Activated CD4-positive, CD25-positive, alpha-beta regulatory T cell (primary cell): ENCODE results near the gene GLOD5.
"Not testable (repeated sequence)": the region's sequence is repeated elsewhere in the genome, so short reads cannot be mapped to it uniquely, and the experiment has no call there.

Experiments
- DNase-seq, 4 experiments: peaks; one replicate each; lab custom pipeline; 2025; lab: John Stamatoyannopoulos, UW

The GLOD5 gene

GRCh38 chrX:48793935-48794334, 32.4 kb downstream of the GLOD5 start:
- DNase-seq: no peak

- DNase-seq: no peak
Observed at GRCh38 chrX:48794340-48794910, 32.9 kb downstream of the GLOD5 start.

DNA sequence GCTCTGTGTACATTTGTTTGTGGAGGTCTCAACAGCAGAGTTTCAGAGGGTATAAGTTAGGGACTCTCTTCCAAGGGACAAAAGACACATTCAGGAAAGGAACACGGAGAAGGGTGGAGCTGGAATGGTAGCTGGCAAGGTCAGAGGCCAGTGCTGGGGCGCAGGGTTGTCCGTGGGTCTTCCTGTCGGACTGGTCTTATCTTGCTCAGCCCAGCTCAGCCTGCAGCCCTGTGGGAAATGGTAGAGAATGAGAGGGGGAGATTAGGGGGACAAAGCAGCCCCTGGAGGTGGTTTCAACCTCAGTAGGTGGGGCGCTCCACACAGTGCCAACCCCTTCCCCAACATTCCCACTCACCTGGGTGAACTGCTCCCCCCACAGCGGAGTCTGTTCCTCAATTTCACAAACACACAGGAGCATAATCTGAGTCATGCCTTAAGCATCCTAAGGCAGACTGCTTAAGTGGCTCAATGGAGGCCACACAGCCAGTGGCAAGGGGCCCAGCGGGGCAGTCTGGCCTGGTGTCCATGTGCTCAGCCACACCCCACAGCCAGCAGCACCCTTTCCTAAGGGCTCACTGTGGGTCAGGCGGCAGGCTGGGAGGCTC, 33.5 kb downstream of the GLOD5 start:
- no peak for DNase-seq

DNA sequence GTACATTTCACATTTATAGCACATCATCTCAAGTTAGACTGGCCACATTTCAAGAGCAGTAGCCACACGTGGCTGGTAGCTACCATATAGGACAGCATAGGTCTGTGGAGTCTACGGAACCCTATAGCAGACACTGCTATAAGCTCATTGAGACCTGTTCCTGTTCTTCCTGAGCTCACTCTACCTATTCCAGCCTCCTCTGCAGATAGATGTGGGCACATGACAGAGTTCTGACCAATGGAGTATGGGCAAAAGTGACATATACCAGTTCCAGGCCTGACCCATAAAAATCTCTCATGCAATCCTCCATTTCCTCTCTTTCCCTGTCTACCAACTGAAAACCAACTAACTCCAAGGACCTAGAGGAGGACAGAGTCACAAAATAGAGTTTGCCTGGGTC, 36.8 kb downstream of the GLOD5 start:
- no peak for DNase-seq

- DNase-seq: no peak
Observed at GRCh38 chrX:48800574-48801279, 39.2 kb downstream of the GLOD5 start.

- peak; percentile 89 to 96 (median 94) for DNase-seq
Observed at GRCh38 chrX:48801280-48802088, 39.9 kb downstream of the GLOD5 start, which contains the start of gene HDAC6. Gene HDAC6, plus strand, starts transcription at chrX:48802067. Its CDS starts 626 bp downstream, at chrX:48802693.

DNA sequence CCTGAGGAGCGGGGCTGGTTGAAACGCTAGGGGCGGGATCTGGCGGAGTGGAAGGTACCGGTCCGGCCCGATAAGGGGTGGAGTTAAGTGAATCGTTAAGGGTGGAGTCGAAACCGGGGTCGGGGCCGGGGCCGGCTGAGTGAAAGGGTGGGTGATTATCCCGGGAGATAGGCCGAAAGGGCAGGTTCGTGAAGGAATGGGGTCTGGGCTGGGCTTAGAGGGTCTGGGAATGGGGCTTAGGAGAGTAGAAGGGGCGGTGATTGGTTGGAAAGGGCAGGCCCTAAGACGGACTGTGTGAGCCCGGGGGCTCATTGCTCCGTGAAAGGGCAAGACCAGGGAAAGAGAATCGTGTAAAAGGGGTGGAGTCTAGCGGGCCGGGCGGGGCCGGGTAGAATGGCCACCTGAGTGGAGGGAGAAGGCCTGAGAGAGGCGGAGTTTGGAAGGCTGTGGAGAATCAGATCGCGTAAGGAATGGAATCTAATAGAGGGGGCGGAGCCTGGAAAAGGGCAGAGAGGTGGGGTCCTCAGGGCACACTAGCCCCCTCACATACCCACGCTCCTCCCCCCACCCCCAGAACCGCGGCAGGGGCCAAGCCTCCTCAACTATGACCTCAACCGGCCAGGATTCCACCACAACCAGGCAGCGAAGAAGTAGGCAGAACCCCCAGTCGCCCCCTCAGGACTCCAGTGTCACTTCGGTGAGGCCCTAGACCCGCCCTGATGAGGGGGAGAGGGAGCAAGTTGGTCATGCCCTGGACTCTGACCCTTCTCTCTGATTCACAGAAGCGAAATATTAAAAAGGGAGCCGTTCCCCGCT, 40.8 kb downstream of the GLOD5 start:
- DNase-seq: peak in 2 of 4 experiments; percentile 48 to 50

GRCh38 chrX:48802905-48803200, 41.3 kb downstream of the GLOD5 start:
- DNase-seq: no peak

GRCh38 chrX:48806081-48806480, 44.5 kb downstream of the GLOD5 start:
- DNase-seq: no peak

DNA sequence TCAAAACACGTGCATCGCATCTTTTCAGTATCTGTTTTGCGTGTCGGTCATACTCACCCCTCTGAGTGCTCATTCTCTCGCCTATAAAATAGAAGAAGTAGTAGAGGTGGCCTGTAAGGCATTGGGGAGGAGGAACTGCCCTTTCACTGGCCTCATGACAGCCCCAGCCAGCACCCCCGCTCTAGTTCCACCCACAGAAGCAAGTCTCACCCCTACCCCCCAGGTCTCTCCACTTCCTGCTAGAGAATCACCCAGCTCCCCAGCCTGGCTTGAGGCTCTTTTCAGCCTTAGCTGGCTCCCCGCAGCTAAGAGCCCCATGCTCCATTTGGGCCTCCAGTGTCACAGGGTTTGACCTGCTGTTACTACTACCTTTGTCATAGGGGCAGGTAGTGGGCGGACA, 52.1 kb downstream of the GLOD5 start:
- DNase-seq: no peak

- DNase-seq: no peak
Observed at GRCh38 chrX:48814722-48815121, 53.2 kb downstream of the GLOD5 start.

GRCh38 chrX:48815266-48815665, 53.7 kb downstream of the GLOD5 start:
- no peak for DNase-seq

DNA sequence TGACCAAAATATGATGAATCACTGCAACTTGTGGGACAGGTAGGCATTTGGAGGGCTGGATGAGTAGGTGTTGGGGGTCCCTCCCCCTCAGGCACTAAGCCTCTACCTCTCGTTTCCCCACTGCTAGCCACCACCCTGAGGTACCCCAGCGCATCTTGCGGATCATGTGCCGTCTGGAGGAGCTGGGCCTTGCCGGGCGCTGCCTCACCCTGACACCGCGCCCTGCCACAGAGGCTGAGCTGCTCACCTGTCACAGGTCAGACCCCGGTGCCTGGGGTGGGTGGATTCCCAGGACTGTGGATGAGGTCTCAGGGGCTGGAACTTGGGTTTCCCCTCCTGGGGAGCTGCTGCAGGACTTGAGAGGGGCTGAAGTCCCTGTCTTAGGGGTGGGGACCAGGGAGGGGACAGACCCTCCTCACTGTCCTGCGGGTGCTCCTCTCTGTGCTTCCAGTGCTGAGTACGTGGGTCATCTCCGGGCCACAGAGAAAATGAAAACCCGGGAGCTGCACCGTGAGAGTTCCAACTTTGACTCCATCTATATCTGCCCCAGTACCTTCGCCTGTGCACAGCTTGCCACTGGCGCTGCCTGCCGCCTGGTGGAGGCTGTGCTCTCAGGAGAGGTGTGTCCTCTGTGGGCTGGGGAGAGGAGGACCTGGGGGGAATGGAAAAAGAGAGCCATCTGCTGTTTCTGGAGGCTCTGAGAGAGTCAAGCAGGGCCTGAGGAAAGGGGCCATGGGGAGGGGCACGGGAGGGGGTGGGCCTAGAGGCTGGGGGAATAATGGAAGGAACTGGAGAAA, 54.7 kb downstream of the GLOD5 start:
- DNase-seq: no peak

- no peak for DNase-seq
Observed at GRCh38 chrX:48818098-48818497, 56.6 kb downstream of the GLOD5 start.

GRCh38 chrX:48818866-48819265, 57.3 kb downstream of the GLOD5 start:
- no peak for DNase-seq

- not testable (repeated sequence) for DNase-seq
Observed at GRCh38 chrX:48819394-48819793, 57.8 kb downstream of the GLOD5 start.

DNA sequence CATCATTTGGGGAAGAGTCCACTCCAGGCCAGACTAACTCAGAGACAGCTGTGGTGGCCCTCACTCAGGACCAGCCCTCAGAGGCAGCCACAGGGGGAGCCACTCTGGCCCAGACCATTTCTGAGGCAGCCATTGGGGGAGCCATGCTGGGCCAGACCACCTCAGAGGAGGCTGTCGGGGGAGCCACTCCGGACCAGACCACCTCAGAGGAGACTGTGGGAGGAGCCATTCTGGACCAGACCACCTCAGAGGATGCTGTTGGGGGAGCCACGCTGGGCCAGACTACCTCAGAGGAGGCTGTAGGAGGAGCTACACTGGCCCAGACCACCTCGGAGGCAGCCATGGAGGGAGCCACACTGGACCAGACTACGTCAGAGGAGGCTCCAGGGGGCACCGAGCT, 61.5 kb downstream of the GLOD5 start:
- DNase-seq: no peak
